ENCODE results near the gene SEMA3E. TPM values are rescaled to one million over a fixed set of nuclear protein-coding genes. Genes with fewer than 3 reads are reported as not detected.

The SEMA3E gene
- 0.45 and 0.50 TPM in 2 replicates for total RNA-seq

DNA sequence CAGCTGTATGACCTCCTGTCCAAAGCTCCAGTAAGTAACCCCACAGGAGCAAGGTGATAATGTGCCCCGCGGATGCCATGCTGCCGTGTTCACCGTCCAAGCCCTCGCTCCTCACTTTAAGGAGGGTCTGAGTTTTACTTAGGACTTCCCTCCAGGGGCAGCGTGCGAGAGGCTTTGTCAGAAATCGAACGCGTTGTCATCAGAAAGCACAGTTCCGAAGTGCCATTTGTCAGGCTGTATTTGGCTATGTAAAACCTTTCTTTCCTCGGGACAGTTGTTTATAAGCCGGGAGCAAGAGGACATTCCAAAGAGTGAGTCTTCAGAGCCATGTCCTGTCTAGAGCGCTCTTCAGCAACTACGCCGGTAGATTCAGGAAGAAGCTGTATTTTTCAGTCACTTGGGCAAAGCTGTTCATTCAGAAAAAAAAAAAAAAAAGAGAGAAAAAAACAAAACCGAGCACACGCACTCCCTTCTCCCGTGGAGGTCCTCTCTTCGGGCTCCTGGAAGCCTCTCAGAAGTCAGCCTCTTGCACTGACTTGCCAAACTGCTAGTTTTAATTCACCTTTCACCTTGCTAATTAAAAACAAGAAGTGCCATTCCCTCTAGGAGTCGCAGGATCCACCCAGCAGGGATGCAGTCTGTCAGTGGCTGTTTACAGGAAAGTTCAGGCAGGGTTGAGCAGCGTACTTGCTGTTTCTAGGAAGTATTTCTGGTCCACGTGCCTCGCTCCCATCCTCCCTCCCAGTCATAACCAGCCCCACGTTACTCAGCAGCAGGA is at the start of gene SEMA3E:
SEMA3E (minus strand) TSS at position 676 of the 778 bp plus-strand sequence.

